KMS-11 (cell line): ENCODE results near the gene AFTPH.

Experiments
- H2AFZ ChIP-seq: fragments of 200-600 bp; sonication (generic); 2 replicates; pipeline ENCODE4 v1.6.1; 2016; ENCODE audit warnings: antibody characterized with exemption, mixed run types, low read depth
- H3K27ac ChIP-seq: fragments of 200-600 bp; sonication (generic); 2 replicates; pipeline ENCODE4 v1.6.1; 2016; ENCODE audit warnings: mild to moderate bottlenecking, mixed run types
- H3K27me3 ChIP-seq: fragments of 200-600 bp; sonication (generic); 2 replicates; pipeline ENCODE4 v1.6.1; 2017; ENCODE audit warnings: mild to moderate bottlenecking, low read depth, mixed run types, moderate library complexity; ENCODE audit not compliant: insufficient read depth
- H3K36me3 ChIP-seq: fragments of 200-600 bp; sonication (generic); 2 replicates; pipeline ENCODE4 v1.6.1; 2017; ENCODE audit warnings: mild to moderate bottlenecking, mixed run types; ENCODE audit not compliant: insufficient read depth
- H3K4me1 ChIP-seq: fragments of 200-600 bp; sonication (generic); 2 replicates; pipeline ENCODE4 v1.6.1; 2016; ENCODE audit warnings: mild to moderate bottlenecking, low read depth, mixed run types; ENCODE audit not compliant: poor library complexity, severe bottlenecking
- H3K4me2 ChIP-seq: fragments of 200-600 bp; sonication (generic); 2 replicates; pipeline ENCODE4 v1.7.0; 2016; ENCODE audit warnings: mild to moderate bottlenecking, mixed run types
- H3K4me3 ChIP-seq: fragments of 200-600 bp; sonication (generic); IDR thresholded peaks from 2 replicates; pipeline ENCODE4 v1.6.1; 2017; ENCODE audit warnings: low read depth, low read length, mixed read lengths; ENCODE audit not compliant: insufficient read depth
- H3K79me2 ChIP-seq: fragments of 200-600 bp; sonication (generic); 2 replicates; pipeline ENCODE4 v1.6.1; 2016; ENCODE audit warnings: low read depth, mixed run types; ENCODE audit not compliant: insufficient read depth
- H3K9ac ChIP-seq: fragments of 200-600 bp; sonication (generic); 2 replicates; pipeline ENCODE4 v1.6.1; 2016; ENCODE audit warnings: mild to moderate bottlenecking, mixed run types
- H4K20me1 ChIP-seq: fragments of 200-600 bp; sonication (generic); 2 replicates; pipeline ENCODE4 v1.6.1; 2016; ENCODE audit warnings: mild to moderate bottlenecking, mixed run types; ENCODE audit not compliant: insufficient read depth
- CTCF ChIP-seq: fragments of 200-600 bp; sonication (generic); conservative IDR thresholded peaks from 2 replicates; pipeline ENCODE4 v1.6.1; 2017; ENCODE audit warnings: low read depth, mild to moderate bottlenecking, antibody characterized with exemption, low read length, moderate library complexity, mixed read lengths

Gene AFTPH

GRCh38 chr2:64586054-64586453, 61.9 kb downstream of the AFTPH start:
- H3K27ac ChIP-seq: no peak overlapping the region
- no peak overlapping the region for H3K4me2 ChIP-seq
- no peak overlapping the region for H3K9ac ChIP-seq
- H2AFZ ChIP-seq: no peak overlapping the region
- H3K79me2 ChIP-seq: no peaks in the 10 kb centered on the region
- H4K20me1 ChIP-seq: 0 out of 2 replicates have a peak, but pooled peaks cover 4% of the 10 kb centered on the region
- no peaks in the 10 kb centered on the region for H3K36me3 ChIP-seq
- H3K27me3 ChIP-seq: no peaks in the 10 kb centered on the region
- TF ChIP-seq CTCF: no peak
- H3K4me3 ChIP-seq: no peak overlapping the region
- H3K4me1 ChIP-seq: peaks cover 63% of the 10 kb centered on the region

GRCh38 chr2:64586883-64587481, 62.9 kb downstream of the AFTPH start:
- H3K4me1 ChIP-seq: peaks cover 60% of the 10 kb centered on the region
- H3K27me3 ChIP-seq: no peaks in the 10 kb centered on the region
- no peaks in the 10 kb centered on the region for H3K79me2 ChIP-seq
- H4K20me1 ChIP-seq: 0 out of 2 replicates have a peak, but pooled peaks cover 4% of the 10 kb centered on the region
- no peak overlapping the region for H2AFZ ChIP-seq
- H3K4me3 ChIP-seq: no peak overlapping the region
- peak overlapping the region; percentile 11; the same call in 1 of the 2 replicates for H3K4me2 ChIP-seq
- TF ChIP-seq CTCF: peak; percentile 82
- no peaks in the 10 kb centered on the region for H3K36me3 ChIP-seq
- no peak overlapping the region for H3K27ac ChIP-seq
- no peak overlapping the region for H3K9ac ChIP-seq

- H3K27ac ChIP-seq: no peak overlapping the region
- H3K4me3 ChIP-seq: no peak overlapping the region
- H3K36me3 ChIP-seq: no peaks in the 10 kb centered on the region
- H3K9ac ChIP-seq: no peak overlapping the region
- no peak for TF ChIP-seq CTCF
- H3K4me2 ChIP-seq: peak overlapping the region; percentile 11; the same call in 1 of the 2 replicates
- no peaks in the 10 kb centered on the region for H3K27me3 ChIP-seq
- H3K4me1 ChIP-seq: peaks cover 54% of the 10 kb centered on the region
- H3K79me2 ChIP-seq: no peaks in the 10 kb centered on the region
- H2AFZ ChIP-seq: no peak overlapping the region
- H4K20me1 ChIP-seq: 0 out of 2 replicates have a peak, but pooled peaks cover 4% of the 10 kb centered on the region
Measured at GRCh38 chr2:64587561-64587960, 63.4 kb downstream of the AFTPH start.

GRCh38 chr2:64591188-64591587, 67.1 kb downstream of the AFTPH start:
- H3K27me3 ChIP-seq: no peaks in the 10 kb centered on the region
- no peak overlapping the region for H3K4me2 ChIP-seq
- H3K27ac ChIP-seq: no peak overlapping the region
- H3K79me2 ChIP-seq: no peaks in the 10 kb centered on the region
- no peak overlapping the region for H3K9ac ChIP-seq
- H3K4me1 ChIP-seq: peaks cover 23% of the 10 kb centered on the region
- H3K36me3 ChIP-seq: no peaks in the 10 kb centered on the region
- no peaks in the 10 kb centered on the region for H4K20me1 ChIP-seq
- H3K4me3 ChIP-seq: no peak overlapping the region
- H2AFZ ChIP-seq: no peak overlapping the region
- no peak for TF ChIP-seq CTCF
